ENCODE data around the gene CDH22.

CDH22 gene

DNA sequence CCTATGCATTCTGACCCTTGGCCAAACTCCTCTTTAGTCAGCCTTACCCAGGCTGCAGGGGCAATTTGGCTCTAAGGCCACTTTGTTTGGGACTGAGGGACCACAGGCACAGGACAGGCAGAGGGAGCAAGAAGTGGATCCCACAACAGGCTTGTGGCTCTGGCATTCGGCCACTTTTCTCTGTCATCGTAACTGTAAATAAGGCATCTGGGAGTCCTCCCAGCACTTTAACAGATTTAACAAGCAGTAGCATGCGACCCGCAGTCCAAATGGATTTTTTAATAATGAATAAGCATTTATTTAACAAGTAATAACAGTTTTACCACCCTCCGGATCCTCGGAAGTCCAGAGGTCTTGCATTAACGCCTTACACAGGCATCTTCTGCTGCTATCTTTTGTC lies 16.1 kb upstream of the CDH22 start:
- DNase-seq (ENCODE audit: low read depth), result no peak

DNA sequence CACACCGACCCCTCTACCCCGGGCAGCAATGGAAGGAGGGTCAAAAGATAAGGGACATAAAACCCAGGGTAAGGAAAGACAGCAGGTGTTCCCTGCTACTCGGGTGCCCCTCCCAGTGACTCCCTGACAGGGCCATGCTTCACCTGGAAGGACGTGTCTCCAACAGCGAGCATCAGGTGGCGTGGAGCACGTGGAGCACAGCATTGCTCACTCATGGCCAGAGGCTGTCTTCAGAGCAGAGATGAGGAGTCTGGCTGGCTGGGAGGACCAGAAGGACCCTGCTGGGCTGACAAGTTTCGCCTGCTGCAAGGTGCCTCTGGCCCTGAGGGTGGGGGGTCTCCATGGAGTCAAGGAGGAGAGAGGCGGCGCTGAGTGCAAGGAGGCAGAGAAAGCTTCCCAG lies 15.3 kb upstream of the CDH22 start:
- no peak for DNase-seq (ENCODE audit: low read depth)

DNA sequence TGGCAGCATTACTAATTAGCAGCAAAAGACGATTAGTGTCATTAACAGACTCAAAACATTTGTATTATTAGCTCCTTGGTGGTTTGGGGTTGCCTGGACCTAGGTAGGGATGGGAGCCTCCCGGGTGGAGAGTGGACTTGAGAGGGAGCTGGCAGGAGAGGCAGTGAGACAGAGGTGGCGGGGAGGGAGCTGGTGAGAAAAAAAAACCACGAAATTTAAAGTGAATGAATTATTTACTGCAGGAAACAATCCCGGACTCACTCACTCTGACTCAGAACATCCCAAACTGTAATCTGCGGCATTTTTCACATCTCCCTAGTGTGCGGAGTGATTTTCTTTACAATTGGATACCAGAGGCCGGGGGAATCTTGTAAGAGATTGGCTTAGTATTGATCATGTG lies 14.3 kb upstream of the CDH22 start:
- no peak for DNase-seq (ENCODE audit: low read depth)

DNA sequence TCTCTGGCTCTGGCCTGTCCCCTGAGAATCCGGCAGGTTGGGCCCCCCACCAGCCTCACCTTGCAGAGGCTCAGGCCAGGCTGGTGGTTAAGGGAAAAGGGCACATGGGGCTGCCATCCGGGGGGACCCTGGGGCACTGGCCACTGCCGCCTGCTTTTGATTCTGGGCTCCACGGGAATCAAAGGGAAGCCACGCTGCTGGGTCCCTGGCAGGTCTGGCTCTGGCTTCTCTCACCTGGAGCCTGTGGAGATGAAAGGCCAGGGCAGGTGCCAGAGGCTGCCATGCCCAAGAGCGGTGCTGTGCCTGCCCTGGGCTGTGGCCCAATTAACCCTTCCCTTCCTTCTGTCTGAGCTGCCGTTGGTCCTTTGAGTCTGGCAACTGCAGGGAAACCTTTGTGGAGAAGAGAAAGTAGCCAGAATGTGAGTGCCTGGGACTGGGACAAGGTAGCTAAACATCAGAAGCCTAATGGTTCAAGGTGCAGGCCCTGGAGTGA lies 9.4 kb upstream of the CDH22 start:
- DNase-seq (ENCODE audit: low read depth), result no peak

DNA sequence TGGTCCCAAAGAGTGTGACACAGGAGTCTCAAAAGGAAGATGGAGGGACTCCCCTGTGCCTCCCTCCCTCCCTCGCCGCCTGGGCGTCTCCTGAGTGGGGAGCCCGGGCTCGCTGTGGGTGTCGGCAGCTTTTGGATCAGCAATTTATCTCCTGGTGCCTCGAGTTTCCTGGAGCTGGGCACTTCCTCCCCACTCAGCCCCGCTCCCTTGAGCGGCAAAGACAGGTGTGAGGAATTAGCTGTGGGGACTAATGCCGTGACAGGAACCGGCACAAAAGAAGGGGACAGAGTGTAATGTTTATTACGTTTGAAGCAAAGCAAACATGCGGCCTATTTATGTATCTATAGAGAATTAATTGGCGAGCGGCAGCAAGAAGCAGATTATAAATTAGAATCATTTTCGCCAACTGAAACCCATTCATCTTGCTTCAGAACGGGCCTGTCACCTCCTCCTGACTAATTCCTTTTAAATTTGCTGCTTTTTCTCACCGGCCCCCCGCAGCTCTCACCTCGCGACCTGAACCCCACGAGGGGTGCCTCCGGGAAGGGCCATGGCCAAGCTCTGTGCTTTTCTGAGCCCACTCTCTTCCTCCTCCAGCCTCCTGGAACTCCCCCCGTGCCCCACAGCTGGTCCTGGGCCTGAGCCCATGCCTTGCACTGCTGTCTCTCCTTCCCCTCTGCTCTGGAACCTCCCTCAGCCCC lies 8.8 kb upstream of the CDH22 start:
- no peak for DNase-seq (ENCODE audit: low read depth)

DNA sequence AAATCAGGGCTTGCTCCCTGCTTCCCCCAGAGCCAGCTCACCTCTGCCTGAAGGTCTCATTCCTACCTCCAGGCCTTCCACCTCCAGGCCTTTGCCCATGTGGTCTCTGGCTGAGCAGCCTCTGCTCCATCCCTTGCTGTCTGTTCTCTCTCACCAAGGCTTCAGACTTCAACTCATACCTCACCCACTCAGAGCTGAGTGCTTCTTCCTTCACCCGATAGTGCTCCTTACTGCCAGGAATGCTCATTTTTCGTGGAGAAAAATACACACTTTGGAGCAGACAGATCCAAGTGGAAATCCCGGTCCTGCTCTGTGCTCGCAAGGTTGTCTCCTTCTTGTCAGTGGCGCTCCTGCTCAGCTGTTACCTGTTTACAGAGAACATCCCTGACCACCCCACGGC lies 7.0 kb upstream of the CDH22 start:
- no peak for DNase-seq (ENCODE audit: low read depth)

DNA sequence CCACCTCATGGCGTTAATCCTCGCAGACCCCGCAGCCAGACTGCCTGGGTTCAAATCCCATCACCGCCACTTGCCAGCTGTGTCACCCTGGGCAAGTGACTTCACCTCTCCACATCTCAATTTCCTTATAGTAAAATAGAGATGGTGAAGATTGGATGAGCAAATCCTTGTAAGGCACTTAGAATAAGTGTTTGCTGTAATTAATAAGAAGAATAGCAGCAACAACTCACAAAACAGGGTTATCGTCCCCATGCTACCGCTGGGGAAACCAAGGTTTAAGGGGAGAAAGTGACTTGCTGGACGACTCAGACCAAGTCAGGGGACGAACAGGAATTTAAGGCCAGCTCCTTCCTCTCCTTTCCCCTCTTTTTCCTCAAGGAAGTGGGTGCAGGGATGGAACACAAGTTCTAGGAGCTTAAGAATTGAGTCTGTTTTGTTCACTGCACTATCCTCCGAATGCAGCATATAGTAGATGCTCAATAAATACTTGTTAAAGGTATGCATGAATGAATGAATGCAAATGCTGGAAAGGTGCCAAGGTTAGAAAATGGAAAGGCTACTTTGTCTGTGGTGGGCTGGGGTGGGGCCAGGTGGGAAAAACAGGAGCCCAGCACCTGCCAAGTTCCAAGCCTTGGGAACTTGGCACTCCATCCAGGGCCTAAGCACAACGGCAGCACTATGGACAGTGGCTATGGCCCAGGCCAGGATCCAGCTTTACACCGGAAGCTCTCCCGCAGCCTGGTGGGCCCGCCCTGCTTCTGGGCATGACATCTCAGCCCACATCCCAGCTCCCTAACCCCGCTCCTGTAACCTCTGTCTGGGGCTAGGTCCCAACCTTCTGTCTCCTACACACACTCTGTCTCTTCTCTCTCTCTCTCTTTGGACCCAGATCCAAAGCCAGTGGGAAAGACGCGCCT lies 4.9 kb upstream of the CDH22 start:
- no peak for DNase-seq (ENCODE audit: low read depth)

DNA sequence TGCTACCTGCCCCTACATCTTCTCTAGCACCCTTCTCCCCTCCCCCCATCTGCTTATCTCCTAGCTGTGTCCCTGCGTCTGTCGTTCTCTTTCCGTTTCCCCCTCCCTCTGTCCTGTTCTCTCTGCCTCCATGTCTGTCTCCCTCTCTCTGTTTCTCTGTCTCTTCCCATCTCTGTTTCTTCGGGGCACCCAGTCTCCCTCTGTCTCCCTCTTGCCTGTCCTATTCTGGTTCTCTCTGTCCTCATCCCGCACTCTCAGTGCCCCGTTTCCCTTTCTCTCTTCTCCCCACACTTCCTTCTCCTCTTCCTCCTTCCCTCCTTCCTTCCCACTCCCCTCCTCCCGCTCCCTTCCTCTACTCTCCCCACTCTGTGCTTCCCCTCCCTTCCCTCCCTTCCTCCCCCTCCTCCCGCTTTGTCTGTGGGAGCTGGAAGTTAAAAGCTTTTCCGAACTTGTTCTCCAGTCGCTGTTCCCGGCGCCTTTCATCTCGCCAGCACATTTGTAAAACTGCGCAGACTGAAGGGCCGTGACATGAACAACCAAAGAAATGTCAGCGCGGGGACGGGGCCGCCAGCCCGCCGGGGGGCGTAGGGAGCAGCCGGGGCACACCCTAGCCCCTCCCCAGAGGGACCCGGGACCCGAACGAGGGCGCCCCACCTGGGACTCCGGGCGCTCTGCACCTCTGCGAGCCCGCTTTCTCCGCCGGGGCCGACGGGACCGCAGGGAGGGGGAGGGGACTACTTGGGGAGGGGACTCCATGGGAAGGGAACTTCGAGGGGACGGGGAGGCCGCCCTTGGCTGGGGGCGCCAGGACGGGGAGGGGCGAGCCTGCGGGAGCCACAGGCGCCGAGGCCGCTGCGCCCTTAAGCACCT lies 4.0 kb upstream of the CDH22 start:
- no peak for DNase-seq (ENCODE audit: low read depth)

DNA sequence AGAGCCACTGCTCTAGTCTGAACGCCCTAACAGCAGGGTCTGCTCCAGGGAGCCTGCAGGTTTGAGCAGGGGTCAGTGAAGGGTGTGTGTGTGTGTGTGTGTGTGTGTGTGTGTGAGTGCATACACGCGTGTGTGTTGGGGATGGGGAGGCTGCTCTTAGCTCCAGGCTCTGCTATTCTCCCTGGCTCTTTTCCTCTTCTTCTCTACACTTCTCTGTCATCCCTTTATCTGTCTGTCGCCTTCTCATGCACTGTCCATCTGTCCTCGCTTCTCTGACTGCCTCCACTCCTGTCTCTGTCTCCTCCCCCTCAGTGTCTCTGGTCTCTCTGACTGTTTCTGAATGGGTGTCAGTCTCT lies 3.4 kb upstream of the CDH22 start:
- no peak for DNase-seq (ENCODE audit: low read depth)

DNA sequence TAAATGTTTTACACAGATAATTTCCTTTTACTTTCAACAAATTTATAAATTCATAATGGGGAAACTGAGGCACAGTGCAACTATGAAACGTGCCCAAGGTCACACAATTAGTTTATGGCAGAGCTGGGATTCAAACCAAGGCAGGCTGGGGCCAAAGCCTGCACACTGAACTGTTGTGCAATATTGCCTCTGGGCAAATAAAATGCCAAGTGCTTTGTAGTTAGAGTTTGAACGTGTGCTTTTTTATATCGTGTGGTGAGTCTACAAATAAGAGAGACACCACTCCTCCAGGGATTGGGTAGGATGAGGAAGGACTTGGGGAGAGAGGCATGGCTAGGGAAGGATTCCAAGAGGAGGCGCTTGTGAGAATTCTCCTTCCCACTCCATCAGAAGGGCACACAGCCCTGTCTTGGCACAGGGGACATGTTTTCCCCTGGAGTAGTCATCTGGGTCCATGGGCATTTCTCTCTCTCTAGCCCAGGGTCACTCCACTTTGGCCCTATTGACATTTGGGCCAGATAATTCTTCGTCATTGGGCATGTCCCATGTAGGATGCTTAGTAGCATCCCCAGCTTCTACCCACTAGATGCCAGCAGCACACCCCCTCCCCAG lies 2.8 kb upstream of the CDH22 start:
- no peak for DNase-seq (ENCODE audit: low read depth)

DNA sequence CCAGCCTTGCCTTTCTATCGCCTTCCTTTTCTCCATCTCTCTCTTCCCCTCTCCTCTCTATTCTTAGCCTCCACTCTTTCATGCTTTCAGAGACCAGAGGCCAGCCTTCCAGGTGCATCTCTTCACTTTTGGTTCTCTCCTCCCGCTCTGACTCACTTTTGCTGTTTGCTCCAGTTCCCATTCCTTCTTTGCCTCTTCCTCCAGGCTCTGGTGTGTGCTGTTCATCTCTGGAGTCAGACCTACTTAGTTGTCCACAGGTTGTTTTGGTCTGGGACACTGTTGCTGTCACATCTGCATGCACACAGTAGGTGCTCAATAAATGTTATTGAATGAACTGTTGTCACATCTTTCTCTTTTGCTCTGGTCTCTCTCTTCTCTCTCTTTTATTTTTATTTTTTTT lies 1.6 kb upstream of the CDH22 start:
- no peak for DNase-seq (ENCODE audit: low read depth)

DNA sequence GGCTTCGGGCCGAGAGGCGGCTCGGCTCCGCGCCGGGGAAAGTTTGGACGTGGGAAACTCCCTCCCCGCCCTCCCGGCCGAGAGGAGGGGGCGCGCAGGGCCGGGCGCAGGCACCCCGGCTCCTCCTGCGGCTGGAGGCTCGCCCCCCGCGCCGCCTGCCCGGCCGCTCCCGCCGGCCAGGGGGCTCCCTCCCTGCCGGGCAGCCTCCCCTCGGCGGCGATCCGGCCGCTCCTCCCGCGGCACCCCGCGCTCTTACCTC lies 370 bp downstream of the CDH22 start:
- no peak for DNase-seq (ENCODE audit: low read depth)

DNA sequence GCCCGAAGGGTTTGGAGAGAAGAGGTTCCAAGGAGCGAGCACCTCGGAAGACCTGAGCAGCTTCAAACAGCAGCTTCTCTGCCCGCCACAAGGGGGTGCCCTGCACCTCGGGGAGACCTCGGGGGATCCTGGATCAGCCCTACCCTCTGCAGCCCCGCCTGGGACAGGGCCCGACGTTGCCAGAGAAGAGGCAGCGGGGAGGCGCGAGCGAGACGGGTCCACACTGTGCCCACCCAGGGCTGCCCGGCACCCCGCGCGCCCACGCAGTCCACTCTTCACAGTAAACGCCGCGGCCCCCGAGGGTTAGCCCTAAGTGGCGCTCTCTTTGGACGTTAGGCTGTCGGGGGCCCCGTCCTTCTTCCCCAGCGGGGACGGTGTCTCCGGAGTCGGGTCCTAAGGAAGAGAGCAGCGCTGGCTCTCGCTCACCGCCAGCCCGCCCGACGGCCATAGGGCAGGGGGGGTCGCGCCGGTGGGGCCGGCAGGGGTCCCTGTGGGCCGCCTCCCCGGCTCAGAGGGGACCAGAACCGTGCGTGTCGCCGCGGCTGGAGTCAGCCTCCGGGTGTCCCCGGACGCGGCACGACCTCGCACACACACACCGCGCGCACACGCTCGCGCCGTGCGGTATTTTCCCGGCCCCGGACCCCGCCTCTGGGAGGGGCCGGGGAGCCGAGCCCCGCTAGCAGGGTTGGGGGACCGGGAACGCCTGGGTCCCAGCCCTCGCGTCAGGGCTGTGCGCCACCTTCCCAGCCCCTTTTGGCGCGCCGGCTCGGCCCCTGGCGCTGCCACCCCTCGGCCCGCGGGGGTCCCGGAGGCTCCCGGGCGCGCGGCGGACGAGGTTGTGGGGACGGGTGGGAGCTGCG lies 929 bp downstream of the CDH22 start:
- peak; percentile 61 for DNase-seq (ENCODE audit: low read depth)

DNA sequence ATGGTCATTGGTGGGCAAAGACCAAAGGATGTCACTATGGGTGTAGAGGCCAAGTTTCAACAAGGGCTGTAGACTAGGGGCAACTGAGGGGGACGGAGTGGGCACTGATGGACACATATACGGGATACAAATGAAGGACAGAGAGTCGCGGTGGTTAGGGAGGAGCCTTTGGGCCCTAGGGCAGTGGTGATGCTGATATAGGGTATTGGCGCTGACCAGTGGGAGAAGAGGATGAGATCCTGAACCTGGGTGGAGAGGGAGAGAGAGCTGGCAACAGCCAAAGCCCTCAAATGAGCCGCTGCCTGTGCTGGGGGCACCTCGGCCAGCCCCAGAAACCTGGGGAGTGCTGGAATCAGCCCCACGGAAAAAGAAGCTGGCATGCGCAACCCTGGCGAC lies 1.6 kb downstream of the CDH22 start:
- no peak for DNase-seq (ENCODE audit: low read depth)

DNA sequence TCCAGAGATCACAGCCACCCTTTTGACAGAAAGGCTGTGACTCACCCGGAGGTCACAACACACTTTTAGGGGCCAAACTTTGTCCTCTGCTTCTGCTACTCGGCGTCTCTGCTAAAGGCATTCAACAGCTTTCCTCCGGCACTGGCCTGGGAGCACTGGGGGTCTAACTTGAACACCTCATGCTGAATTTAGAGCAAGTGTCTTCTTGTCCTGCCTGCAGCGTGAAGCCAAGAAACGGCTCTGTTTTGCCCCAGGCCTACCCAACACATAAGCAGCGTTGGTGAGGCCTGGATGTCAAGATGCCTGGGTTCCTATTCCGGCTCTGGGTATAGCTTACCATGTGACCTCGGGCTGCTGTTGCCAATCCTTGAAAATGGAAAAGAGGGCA lies 2.3 kb downstream of the CDH22 start:
- DNase-seq (ENCODE audit: low read depth), result no peak

DNA sequence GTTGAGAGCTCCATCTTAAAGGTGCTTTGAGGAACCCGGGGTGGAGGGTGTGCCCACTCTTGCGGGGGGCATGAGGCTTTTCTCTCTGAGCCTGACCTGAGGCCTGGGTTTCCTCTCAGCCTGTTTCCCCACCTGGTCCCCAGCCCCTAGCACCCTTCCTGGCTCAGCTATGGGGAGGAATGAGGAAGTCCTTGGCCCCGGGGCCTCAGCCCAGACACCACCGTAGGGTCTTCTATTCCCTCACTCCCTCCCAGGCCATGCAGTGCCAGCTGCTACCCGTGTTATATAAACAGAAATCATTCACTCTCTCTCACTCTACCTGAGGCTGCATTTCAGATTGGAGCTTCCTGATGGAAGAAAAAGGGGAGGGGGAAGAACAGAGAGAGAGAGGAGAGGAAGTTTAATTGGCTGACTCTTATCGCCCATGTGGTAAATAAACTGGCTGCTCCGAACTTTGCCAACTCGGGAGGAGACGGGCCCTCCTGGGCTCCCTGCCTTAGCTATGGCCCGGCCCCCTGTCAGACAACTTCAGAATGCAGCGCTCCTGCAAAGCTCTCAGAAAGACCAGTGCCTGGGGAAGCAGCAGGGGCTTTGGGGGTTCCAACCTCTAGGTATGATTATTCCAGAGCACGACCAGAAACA lies 2.8 kb downstream of the CDH22 start:
- no peak for DNase-seq (ENCODE audit: low read depth)

DNA sequence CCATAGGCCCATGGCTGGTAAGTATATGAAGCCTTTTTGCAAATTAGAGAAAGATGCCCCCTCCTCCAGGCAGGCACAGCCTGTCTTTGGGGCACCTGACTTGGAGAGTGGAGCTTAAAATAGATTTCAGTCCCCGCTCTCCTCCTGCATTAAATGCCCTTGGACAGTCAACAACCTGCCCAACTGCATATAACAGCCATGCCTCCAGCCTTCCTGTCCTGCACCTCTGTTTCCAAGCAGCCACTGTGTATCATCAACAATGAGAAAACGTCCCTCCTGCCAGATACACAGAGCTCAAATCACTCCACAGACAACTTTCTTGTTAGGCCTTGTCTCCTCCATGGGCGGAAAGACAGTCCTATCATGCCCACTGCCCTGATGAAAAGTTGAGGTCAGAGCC lies 3.4 kb downstream of the CDH22 start:
- no peak for DNase-seq (ENCODE audit: low read depth)

DNA sequence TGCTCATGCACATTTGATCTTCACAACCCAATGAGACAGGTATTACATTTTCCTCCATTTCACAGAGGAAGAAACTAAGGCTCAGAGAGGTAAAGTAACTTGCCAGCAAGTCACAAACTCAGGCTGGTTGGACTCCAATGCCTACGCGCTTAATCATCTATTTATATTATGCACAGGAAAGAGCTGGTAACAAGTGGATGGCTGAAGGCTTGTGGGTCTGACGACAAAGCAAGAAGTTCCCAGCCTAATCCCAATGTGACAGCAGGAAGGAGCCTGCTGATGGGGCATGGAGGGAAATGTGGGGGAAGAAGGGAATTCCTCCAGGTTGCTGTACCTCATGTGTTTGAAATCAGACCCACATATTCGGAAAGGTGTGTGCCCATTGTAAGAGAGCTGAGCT lies 3.9 kb downstream of the CDH22 start:
- no peak for DNase-seq (ENCODE audit: low read depth)

DNA sequence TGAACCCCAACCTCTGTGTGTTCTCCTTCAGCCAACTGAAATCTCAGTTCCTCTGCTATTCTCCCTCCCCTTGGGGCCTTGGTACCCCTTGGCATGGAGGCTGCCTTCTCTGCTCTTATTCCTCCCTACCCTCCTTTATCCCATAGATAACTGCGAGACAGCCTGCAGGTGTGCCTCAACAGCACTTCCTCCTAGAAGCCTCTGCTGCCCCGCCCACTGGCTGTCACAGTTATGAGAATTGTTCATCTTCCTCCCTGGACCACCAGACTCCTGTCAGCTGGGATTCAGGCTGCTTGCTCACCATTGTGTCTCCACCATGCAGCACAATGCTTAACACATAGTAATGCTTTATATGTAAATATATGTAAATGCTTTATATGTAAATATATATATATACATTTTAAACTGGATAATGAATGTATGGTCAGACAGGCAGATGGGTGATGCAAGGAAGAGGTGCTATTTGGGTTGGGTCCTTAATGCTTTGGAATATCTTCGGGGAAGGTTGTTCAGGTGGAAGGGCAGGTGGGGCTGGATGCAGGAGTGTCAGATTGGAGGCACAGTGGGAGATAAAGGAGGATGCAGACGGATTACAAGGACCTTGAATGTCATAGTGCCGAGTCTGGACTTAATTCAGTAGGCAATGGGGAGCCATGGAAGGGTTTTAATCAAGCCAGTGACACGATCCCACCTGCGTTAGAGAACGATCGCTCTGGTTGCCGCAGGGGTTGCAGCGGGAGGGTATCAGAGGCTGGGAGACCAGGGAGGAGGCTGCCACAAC lies 4.9 kb downstream of the CDH22 start:
- no peak for DNase-seq (ENCODE audit: low read depth)

DNA sequence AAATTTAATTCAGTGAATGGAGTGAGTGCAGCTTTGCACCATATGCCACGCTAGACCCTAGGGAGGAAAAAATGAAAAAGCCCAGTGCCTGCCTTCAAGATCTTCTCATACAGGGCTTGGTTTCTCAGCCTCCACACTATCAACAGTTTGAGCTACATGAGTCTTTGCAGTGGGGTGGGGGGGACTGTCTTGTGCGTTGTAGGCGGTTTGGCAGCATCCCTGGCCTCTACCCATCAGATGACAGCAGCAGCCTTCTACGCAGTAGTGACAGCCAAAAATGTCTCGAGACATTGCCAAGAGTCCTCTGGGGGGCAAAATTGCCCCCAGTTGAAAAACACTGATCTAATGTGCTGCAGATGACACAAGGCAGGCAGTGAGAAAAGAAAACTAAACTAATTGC lies 6.2 kb downstream of the CDH22 start:
- DNase-seq (ENCODE audit: low read depth), result no peak

Measured in stimulated activated CD8-positive, alpha-beta memory T cell treated with anti-CD3 and anti-CD28 coated beads, Interleukin-12 subunit alpha, Interleukin-12 subunit beta, amount 100 ng/mL, for 1 hour (primary cell).